Activated T-helper 17 cell treated with anti-CD3 and anti-CD28 coated beads, Interleukin-2, amount 50 U/mL, for 72 hours (primary cell): Measurements from ENCODE around the gene SLC29A2. TPM values are rescaled to one million over a fixed set of nuclear protein-coding genes. Genes with fewer than 3 reads are reported as not detected.
A peak's percentile ranks its signal among the peaks of the same experiment; 100 is the strongest.
"Not testable (repeated sequence)": the region's sequence is repeated elsewhere in the genome, so short reads cannot be mapped to it uniquely, and the experiment has no call there.

Experiments used
- ATAC-seq: fragments of 150-1000 bp; cut with Tn5 transposase; replicated peaks from 2 replicates; pipeline ENCODE4 v1.10.0; 2021; ENCODE audit warnings: mild to moderate bottlenecking, moderate library complexity
- H3K27ac Mint-ChIP-seq: one replicate; pipeline ENCODE4 v1.8.0; 2022; ENCODE audit warnings: mixed read lengths
- H3K27me3 Mint-ChIP-seq: one replicate; pipeline ENCODE4 v1.8.0; 2022; ENCODE audit warnings: mixed read lengths
- H3K36me3 Mint-ChIP-seq: one replicate; pipeline ENCODE4 v1.8.0; 2022; ENCODE audit warnings: low read depth, mild to moderate bottlenecking, mixed read lengths
- H3K4me1 Mint-ChIP-seq: one replicate; pipeline ENCODE4 v1.8.0; 2022; ENCODE audit warnings: mixed read lengths
- H3K4me3 Mint-ChIP-seq: one replicate; pipeline ENCODE4 v1.8.0; 2022; ENCODE audit warnings: mild to moderate bottlenecking, mixed read lengths
- H3K9me3 Mint-ChIP-seq: one replicate; pipeline ENCODE4 v1.8.0; 2022; ENCODE audit warnings: mixed read lengths
- total RNA-seq, 2 donors: library from RNA; stranded (reverse); gene quantifications; one replicate each; pipeline ENCODE4 v1.2.3, GENCODE V29; 2022

The SLC29A2 gene
- total RNA-seq, 2 donors from 2014 or later: 7.6 to 9.1 TPM

- peaks cover 4% of the 10 kb centered on the region for H3K4me1 Mint-ChIP-seq
- no peaks in the 10 kb centered on the region for H3K36me3 Mint-ChIP-seq
- peak; percentile 86 for ATAC-seq
- H3K27ac Mint-ChIP-seq: no peak overlapping the region
- H3K9me3 Mint-ChIP-seq: no peaks in the 10 kb centered on the region
- H3K27me3 Mint-ChIP-seq: peaks cover 19% of the 10 kb centered on the region
- peak overlapping the region; percentile 74 for H3K4me3 Mint-ChIP-seq
Observed at GRCh38 chr11:66408488-66409214, 37.1 kb upstream of the SLC29A2 start.

- no peak for ATAC-seq
- H3K27ac Mint-ChIP-seq: no peak overlapping the region
- H3K9me3 Mint-ChIP-seq: no peaks in the 10 kb centered on the region
- H3K4me1 Mint-ChIP-seq: peaks cover 4% of the 10 kb centered on the region
- peaks cover 19% of the 10 kb centered on the region for H3K27me3 Mint-ChIP-seq
- H3K4me3 Mint-ChIP-seq: no peak overlapping the region
- no peaks in the 10 kb centered on the region for H3K36me3 Mint-ChIP-seq
Observed at GRCh38 chr11:66407651-66408050, 36.1 kb upstream of the SLC29A2 start.

- Mint-ChIP-seq H3K4me1 (no peaks in the 10 kb centered on the region), H3K27me3 (peaks cover 4% of the 10 kb centered on the region), H3K4me3 (no peak overlapping the region), H3K27ac (no peak overlapping the region), H3K36me3 (no peaks in the 10 kb centered on the region), H3K9me3 (no peaks in the 10 kb centered on the region)
- no peak for ATAC-seq
Observed at GRCh38 chr11:66393954-66394353, 22.4 kb upstream of the SLC29A2 start.

GRCh38 chr11:66391322-66391721 lies 19.8 kb upstream of the SLC29A2 start:
- H3K36me3 Mint-ChIP-seq: no peaks in the 10 kb centered on the region
- H3K4me1 Mint-ChIP-seq: peaks cover 1% of the 10 kb centered on the region
- no peaks in the 10 kb centered on the region for H3K9me3 Mint-ChIP-seq
- H3K4me3 Mint-ChIP-seq: no peak overlapping the region
- H3K27ac Mint-ChIP-seq: no peak overlapping the region
- ATAC-seq: no peak
- peaks cover 4% of the 10 kb centered on the region for H3K27me3 Mint-ChIP-seq

- peaks cover 6% of the 10 kb centered on the region for H3K4me1 Mint-ChIP-seq
- no peaks in the 10 kb centered on the region for H3K27me3 Mint-ChIP-seq
- ATAC-seq: peak; percentile 69
- H3K9me3 Mint-ChIP-seq: no peaks in the 10 kb centered on the region
- no peak overlapping the region for H3K4me3 Mint-ChIP-seq
- H3K36me3 Mint-ChIP-seq: no peaks in the 10 kb centered on the region
- no peak overlapping the region for H3K27ac Mint-ChIP-seq
Observed at GRCh38 chr11:66388780-66389386, 17.3 kb upstream of the SLC29A2 start.

GRCh38 chr11:66386171-66387069 lies 14.9 kb upstream of the SLC29A2 start:
- Mint-ChIP-seq H3K36me3 (no peaks in the 10 kb centered on the region), H3K4me3 (peak overlapping the region; percentile 47), H3K27me3 (no peaks in the 10 kb centered on the region), H3K4me1 (peaks cover 6% of the 10 kb centered on the region), H3K9me3 (no peaks in the 10 kb centered on the region), H3K27ac (peak overlapping the region; percentile 9)
- peak; percentile 78 for ATAC-seq

GRCh38 chr11:66384316-66384715 lies 12.8 kb upstream of the SLC29A2 start:
- H3K27ac Mint-ChIP-seq, H3K4me1 Mint-ChIP-seq, H3K27me3 Mint-ChIP-seq, H3K4me3 Mint-ChIP-seq, ATAC-seq, H3K9me3 Mint-ChIP-seq, H3K36me3 Mint-ChIP-seq: not testable (repeated sequence)

GRCh38 chr11:66380264-66380663 lies 8.7 kb upstream of the SLC29A2 start:
- ATAC-seq: peak; percentile 45
- H3K27ac Mint-ChIP-seq: not testable (repeated sequence)

GRCh38 chr11:66373690-66374287 lies 2.2 kb upstream of the SLC29A2 start:
- H3K36me3 Mint-ChIP-seq, ATAC-seq, H3K27ac Mint-ChIP-seq, H3K9me3 Mint-ChIP-seq, H3K4me1 Mint-ChIP-seq, H3K27me3 Mint-ChIP-seq: not testable (repeated sequence)
- H3K4me3 Mint-ChIP-seq: peak overlapping the region; percentile 79

More at GRCh38 chr11:66380264-66380663, 8.7 kb upstream of the SLC29A2 start:
- H3K9me3 Mint-ChIP-seq, H3K4me1 Mint-ChIP-seq, H3K27me3 Mint-ChIP-seq, H3K36me3 Mint-ChIP-seq, H3K4me3 Mint-ChIP-seq: not testable (repeated sequence)

- no peaks in the 10 kb centered on the region for H3K9me3 Mint-ChIP-seq
- peak overlapping the region; percentile 79 for H3K4me3 Mint-ChIP-seq
- no peaks in the 10 kb centered on the region for H3K36me3 Mint-ChIP-seq
- no peak for ATAC-seq
- H3K27me3 Mint-ChIP-seq: no peaks in the 10 kb centered on the region
- H3K4me1 Mint-ChIP-seq: no peaks in the 10 kb centered on the region
- no peak overlapping the region for H3K27ac Mint-ChIP-seq
Observed at GRCh38 chr11:66373265-66373664, 1.7 kb upstream of the SLC29A2 start.

GRCh38 chr11:66369073-66369894 lies 2.3 kb downstream of the SLC29A2 start:
- H3K36me3 Mint-ChIP-seq: no peaks in the 10 kb centered on the region
- no peaks in the 10 kb centered on the region for H3K9me3 Mint-ChIP-seq
- no peak overlapping the region for H3K27ac Mint-ChIP-seq
- H3K4me3 Mint-ChIP-seq: peak overlapping the region; percentile 79
- H3K4me1 Mint-ChIP-seq: no peaks in the 10 kb centered on the region
- no peak for ATAC-seq
- no peaks in the 10 kb centered on the region for H3K27me3 Mint-ChIP-seq

GRCh38 chr11:66368484-66368883 lies 3.1 kb downstream of the SLC29A2 start:
- Mint-ChIP-seq H3K4me3 (no peak overlapping the region), H3K27ac (no peak overlapping the region), H3K4me1 (no peaks in the 10 kb centered on the region), H3K9me3 (no peaks in the 10 kb centered on the region), H3K36me3 (no peaks in the 10 kb centered on the region), H3K27me3 (no peaks in the 10 kb centered on the region)
- no peak for ATAC-seq

- Mint-ChIP-seq H3K9me3 (no peaks in the 10 kb centered on the region), H3K27ac (no peak overlapping the region)
Observed at GRCh38 chr11:66367561-66368312, 3.8 kb downstream of the SLC29A2 start.

More at GRCh38 chr11:66367561-66368312, 3.8 kb downstream of the SLC29A2 start:
- no peak for ATAC-seq
- Mint-ChIP-seq H3K4me1 (no peaks in the 10 kb centered on the region), H3K4me3 (no peak overlapping the region), H3K27me3 (no peaks in the 10 kb centered on the region), H3K36me3 (no peaks in the 10 kb centered on the region)
